Urothelium cell line (cell line): ENCODE data around the gene LRRC30.

Source experiments
- DNase-seq: peaks from one replicate; pipeline ENCODE4 v3.0.0; 2011; ENCODE audit warnings: low spot score, mixed read lengths
- FAIRE-seq: peaks from 2 replicates; lab custom pipeline; 2011; peaks lifted over from hg19 to GRCh38; lab: Jason Lieb, UNC

Gene LRRC30

DNA sequence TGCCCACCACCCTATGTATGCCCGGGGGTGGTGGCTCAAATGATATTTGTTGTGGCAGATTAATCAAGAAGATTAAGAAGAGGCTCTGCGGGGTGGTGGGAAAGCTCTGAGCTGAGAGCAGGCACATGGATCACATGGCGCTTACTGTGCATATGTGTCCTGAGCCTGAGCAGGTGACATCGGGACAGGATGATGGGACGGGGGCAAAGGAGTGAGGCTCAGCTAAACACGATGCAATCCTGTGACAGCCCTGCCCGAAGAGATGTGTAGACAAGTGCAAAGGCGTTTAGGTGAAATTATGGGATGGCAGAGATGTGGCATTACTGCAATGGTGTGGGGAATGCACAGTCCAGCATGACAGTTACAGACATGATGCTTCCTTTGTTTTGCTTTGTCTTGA is 6.0 kb downstream of the LRRC30 start:
- FAIRE-seq: peak; percentile 55
- DNase-seq: no peak

DNA sequence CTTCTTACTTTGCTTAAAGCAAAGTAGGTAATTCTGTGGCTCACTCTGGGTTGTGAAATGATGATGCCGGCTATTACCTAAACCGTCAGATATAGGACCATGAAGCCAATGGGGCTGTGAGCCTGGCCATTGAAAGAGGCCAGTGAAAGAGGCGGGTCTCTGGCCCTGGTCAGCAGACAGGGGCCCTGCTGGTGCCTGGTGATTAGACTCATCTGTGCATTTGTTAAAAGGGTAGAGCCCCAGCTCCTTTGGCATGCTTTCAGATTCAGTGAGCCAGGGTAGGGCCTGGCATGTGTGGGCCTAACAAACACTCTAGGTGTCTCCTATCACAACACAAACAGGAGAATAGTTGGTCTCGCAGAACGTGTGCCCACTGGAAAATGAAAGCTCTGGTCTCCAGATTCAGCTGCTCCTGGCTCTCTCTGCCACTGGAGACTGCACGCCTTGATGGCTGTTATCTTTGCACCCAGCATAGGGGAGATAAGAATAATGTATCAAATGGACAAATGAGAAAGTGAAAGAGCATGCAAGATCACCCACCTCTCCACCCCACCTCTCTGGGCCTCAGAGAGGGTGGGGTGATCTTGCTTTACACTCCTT is 6.9 kb downstream of the LRRC30 start:
- FAIRE-seq (no peak), DNase-seq (no peak)

GRCh38 chr18:7242926-7243325 is 12.0 kb downstream of the LRRC30 start:
- FAIRE-seq (peak; percentile 85), DNase-seq (no peak)

DNA sequence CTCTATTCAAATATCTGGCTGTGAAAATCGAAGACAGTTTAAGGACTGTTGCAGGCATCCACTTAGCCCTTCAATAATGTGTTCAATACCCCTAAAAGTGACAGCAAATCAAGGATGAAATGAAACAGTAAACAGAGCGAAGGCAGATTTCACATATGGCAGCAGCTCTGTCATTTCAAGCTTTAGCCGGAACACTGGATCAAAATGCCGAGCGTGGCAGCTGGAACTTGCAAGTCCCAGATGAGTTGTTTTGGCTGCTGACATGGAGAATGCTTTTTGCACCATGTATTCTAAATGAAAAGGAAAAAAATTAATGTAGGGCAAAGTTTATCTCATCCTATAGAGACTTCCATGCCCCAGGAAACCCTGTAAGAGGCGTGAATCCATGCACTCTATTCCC is 18.0 kb downstream of the LRRC30 start:
- FAIRE-seq: no peak
- DNase-seq: no peak

- FAIRE-seq (peak; percentile 59), DNase-seq (no peak)
Measured at GRCh38 chr18:7254163-7254562, 23.3 kb downstream of the LRRC30 start.

- FAIRE-seq: no peak
- DNase-seq: no peak
Measured at GRCh38 chr18:7255054-7255453, 24.2 kb downstream of the LRRC30 start.

GRCh38 chr18:7255643-7256042 is 24.8 kb downstream of the LRRC30 start:
- DNase-seq (no peak), FAIRE-seq (no peak)

DNA sequence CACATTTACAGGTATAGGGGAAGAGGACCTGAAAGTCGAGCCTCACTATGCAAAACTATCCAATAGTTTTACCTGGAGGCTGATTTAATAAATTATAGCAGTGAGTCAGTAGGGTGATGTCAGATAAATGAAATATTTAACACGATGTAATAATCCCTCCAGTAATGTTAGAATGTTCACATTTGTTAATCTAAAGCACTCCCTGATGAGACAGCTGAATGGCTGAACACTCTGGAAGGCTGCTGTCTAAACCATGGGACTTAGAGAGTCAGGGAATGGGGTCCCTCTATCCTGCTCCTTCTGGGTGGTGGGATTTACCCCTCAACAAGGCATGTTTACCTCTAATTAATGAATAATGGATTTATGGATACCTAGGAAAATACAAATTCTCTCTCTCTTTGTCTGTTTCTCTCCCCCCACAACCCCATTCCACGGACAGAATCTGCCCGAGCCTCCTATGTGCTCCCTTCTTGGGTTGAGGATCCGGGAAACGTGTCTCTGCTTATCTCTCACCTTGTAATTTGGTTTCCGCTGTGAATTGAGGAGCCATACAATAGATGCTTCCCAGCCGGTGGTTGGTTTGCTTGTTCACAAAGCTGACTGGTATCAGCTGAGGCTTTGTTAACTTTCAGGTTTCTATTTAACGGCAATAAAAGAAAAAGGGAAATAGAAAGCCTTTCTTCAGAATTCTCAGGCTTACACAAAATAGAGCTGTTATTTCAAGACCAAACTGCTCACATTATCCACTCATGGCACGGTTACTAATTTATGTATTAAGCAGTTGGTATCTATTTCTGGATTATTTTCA is 25.9 kb downstream of the LRRC30 start:
- DNase-seq: no peak
- FAIRE-seq: no peak

- DNase-seq: no peak
- FAIRE-seq: peak; percentile 83
Measured at GRCh38 chr18:7257426-7257740, 26.5 kb downstream of the LRRC30 start.

- FAIRE-seq: no peak
- no peak for DNase-seq
Measured at GRCh38 chr18:7259475-7259874, 28.6 kb downstream of the LRRC30 start.

- no peak for DNase-seq
- FAIRE-seq: peak; percentile 55
Measured at GRCh38 chr18:7261199-7261598, 30.3 kb downstream of the LRRC30 start.

- DNase-seq (no peak), FAIRE-seq (no peak)
Measured at GRCh38 chr18:7267973-7268372, 37.1 kb downstream of the LRRC30 start.

GRCh38 chr18:7269942-7270341 is 39.1 kb downstream of the LRRC30 start:
- DNase-seq (no peak), FAIRE-seq (peak; percentile 67)

DNA sequence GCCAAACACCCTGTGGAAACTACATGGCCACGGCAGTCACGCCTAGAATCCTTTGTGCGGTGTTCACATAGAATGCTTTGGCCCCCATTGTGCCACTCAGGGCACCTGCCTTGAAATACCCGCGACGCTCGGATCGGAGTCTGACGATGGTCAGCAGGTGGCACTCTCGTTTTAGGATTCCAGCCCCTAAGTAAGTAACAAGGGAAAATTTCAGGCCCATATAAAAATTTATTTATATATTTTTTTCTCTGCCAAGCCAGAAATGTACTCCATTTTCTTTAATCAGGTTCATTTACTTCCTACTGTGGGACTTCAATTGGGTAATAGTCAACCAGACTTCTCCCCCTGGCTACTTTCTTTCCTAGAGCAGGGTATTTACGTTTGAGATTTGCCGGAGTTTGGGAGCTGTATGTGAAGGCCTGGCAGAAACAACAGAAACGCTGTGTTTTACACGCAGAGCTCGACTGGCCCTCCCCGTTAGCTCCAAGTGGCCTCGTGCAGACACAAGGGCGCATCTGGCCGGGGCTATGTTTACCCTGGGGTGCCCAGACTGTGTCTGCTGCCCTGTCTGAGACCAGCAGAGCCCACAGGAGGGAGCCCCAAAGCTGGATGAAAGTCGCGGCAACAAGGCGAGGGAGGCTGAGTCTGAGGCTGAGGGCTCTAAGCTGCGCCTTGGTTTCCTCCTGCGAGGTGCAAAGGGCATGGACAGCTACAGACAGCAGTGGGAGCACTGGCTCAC is 41.6 kb downstream of the LRRC30 start:
- peak; percentile 82 for DNase-seq
- FAIRE-seq: peak; percentile 93

GRCh38 chr18:7273301-7273921 is 42.5 kb downstream of the LRRC30 start:
- DNase-seq: peak; percentile 80
- peak; percentile 96 for FAIRE-seq

- no peak for FAIRE-seq
- DNase-seq: no peak
Measured at GRCh38 chr18:7281579-7281978, 50.7 kb downstream of the LRRC30 start.
